MCF 10A (cell line): ENCODE measurements around the gene KAZN. TPM values are rescaled to one million over a fixed set of nuclear protein-coding genes. Genes with fewer than 3 reads are reported as not detected.

Source experiments
- BruUV-seq: library from RNA; stranded (reverse); fragments of 400-500 nt; replicated peaks from 2 replicates; lab custom pipeline; 2021; lab: Mats Ljungman, UMichigan
- CTCF ChIA-PET: fragments of 300-600 bp; sonication (Branson Sonifier 250); formaldehyde crosslinking; extraction: SDS; loops from one replicate; lab custom pipeline; 2021; ENCODE audit warnings: antibody characterized with exemption, inconsistent platforms; lab: Yijun Ruan, JAX
- POLR2A ChIA-PET: fragments of 300-600, 350-650 bp; sonication (Branson Sonifier 250); formaldehyde crosslinking; extraction: SDS; loops from one replicate; lab custom pipeline; 2020; ENCODE audit warnings: antibody characterized with exemption, inconsistent platforms; lab: Yijun Ruan, JAX
- DNase-seq: peaks from one replicate; pipeline ENCODE4 v3.0.0-alpha.2; 2018; ENCODE audit not compliant: unreplicated experiment
- H3K27ac Mint-ChIP-seq: one replicate; pipeline ENCODE4 v1.8.0; 2022; ENCODE audit warnings: mild to moderate bottlenecking, low read depth, mixed read lengths; ENCODE audit not compliant: unreplicated experiment
- H3K27me3 Mint-ChIP-seq: one replicate; pipeline ENCODE4 v1.8.0; 2022; ENCODE audit warnings: mixed read lengths; ENCODE audit not compliant: insufficient read depth, unreplicated experiment
- H3K36me3 Mint-ChIP-seq: one replicate; pipeline ENCODE4 v1.8.0; 2022; ENCODE audit warnings: mild to moderate bottlenecking, moderate library complexity, mixed read lengths; ENCODE audit not compliant: insufficient read depth, unreplicated experiment
- H3K4me1 Mint-ChIP-seq: one replicate; pipeline ENCODE4 v1.8.0; 2022; ENCODE audit warnings: mixed read lengths; ENCODE audit not compliant: insufficient read depth, unreplicated experiment
- H3K4me3 Mint-ChIP-seq: one replicate; pipeline ENCODE4 v1.8.0; 2022; ENCODE audit warnings: mild to moderate bottlenecking, moderate library complexity, mixed read lengths; ENCODE audit not compliant: unreplicated experiment
- H3K9me3 Mint-ChIP-seq: one replicate; pipeline ENCODE4 v1.8.0; 2022; ENCODE audit warnings: mixed read lengths; ENCODE audit not compliant: unreplicated experiment
- CTCF ChIP-seq: fragments of 200-600 bp; IDR thresholded peaks from one replicate; pipeline ENCODE4 v1.8.0; 2022; ENCODE audit warnings: antibody characterized with exemption, mild to moderate bottlenecking; ENCODE audit not compliant: unreplicated experiment
- intact Hi-C: fragments of 100-400 bp; cut with micrococcal nuclease; formaldehyde crosslinking; loops from 2 replicates; pipeline ENCODE4 v1.14.1; 2022
- total RNA-seq: library from RNA; stranded (reverse); gene quantifications from 2 replicates; pipeline ENCODE4 v1.2.3, GENCODE V29; 2022

KAZN gene
- total RNA-seq, 1 experiment from 2014 or later, result 3.3 TPM

DNA sequence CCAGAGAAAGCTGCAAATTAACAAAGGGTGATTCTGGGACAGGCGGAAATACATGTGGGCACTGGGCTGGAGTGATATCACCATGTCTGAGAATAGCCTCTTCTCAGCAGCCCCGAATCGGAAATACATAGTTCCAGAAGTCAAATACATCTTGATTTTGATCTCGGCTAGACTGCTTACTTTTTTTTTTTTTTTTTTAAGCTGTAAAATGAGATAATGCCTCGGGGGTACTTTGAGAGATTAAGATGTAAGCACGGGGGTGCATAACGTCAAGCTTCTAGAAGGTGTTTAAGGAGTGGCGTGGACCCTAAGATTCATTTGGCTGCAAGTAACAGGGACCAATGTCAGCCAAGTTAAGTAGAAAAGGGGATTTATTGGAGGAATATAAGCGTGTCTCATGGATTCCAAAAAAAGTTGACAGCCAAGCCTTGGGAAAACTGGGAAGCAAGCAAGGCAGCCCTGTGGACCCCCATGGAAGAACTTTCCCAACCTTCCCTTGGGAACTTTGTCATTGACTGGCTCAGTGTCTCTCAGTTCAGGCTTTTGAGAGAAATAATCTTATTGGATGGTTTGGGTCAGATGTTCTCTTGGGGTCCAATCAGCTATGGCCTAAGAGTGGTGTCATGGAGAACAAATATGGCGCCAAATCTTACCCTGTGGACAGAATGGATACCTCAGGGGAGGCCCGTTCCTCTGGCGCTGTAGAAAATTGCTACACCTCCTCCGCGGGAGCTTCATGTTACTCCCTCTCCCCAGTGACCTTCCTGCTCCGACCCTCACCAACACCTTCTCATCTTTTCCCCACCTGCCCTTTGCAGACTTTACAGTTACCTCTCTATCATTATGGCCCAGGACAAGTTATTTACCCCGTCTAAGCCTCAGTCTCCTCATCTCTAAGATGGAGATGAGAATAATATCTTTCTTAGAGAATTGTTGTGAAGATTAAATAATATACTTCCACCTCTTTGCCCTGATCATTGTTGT is 186.6 kb downstream of the KAZN start:
- H3K4me3 Mint-ChIP-seq, result no peak overlapping the region
- no peaks in the 10 kb centered on the region for H3K36me3 Mint-ChIP-seq
- CTCF ChIA-PET, result no interaction called here
- intact Hi-C loops, result loop anchor here (5.0 kb wide), 2 partner anchors 43 to 178 kb away; no protein-coding TSS in a partner anchor
- no peaks in the 10 kb centered on the region for H3K27me3 Mint-ChIP-seq
- TF ChIP-seq CTCF, result no peak
- BruUV-seq, result no TSS peak
- no peaks in the 10 kb centered on the region for H3K9me3 Mint-ChIP-seq
- no peak overlapping the region for H3K27ac Mint-ChIP-seq
- DNase-seq, result no peak
- POLR2A ChIA-PET, result no interaction called here
- peaks cover 7% of the 10 kb centered on the region for H3K4me1 Mint-ChIP-seq

DNA sequence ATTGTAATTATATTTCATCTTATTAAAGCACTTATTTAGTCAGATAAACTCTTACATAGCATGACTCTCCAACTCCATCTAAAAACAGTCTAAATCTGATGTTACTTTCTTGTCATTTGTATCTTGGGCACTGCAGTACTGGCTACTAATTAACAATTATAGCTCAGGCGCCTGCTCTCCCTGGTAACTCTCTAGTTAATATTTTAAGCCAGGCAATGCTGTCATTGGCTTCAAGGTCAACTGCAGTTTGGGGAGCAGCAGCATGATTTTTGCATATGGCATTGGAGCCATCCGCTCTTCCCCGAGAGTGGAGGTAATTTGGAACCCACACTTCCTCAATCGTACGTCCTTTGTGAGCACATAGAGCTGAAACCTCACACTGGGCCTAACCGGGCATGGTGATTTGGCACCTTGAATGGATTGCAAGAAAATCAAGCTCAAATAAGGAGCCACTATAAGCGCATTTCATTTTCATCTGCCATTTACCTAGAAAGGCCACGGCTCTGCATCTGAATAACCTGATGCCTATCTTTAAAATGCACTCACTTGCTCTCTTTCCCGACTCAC is 187.7 kb downstream of the KAZN start:
- CTCF ChIA-PET, result interaction anchor here (2.6 kb wide), 1 partner anchor 7 kb away, joined by 11 read pairs; no protein-coding TSS in a partner anchor
- H3K27me3 Mint-ChIP-seq, result no peaks in the 10 kb centered on the region
- no peak overlapping the region for H3K27ac Mint-ChIP-seq
- no peaks in the 10 kb centered on the region for H3K36me3 Mint-ChIP-seq
- H3K4me3 Mint-ChIP-seq, result no peak overlapping the region
- H3K9me3 Mint-ChIP-seq, result no peaks in the 10 kb centered on the region
- no TSS peak for BruUV-seq
- POLR2A ChIA-PET, result no interaction called here
- DNase-seq, result no peak
- intact Hi-C loops, result loop anchor here (5.0 kb wide), 2 partner anchors 44 to 179 kb away; no protein-coding TSS in a partner anchor
- peaks cover 7% of the 10 kb centered on the region for H3K4me1 Mint-ChIP-seq
- no peak for TF ChIP-seq CTCF

GRCh38 chr1:14786681-14787080 is 188.2 kb downstream of the KAZN start:
- Mint-ChIP-seq H3K36me3 (no peaks in the 10 kb centered on the region), H3K27me3 (no peaks in the 10 kb centered on the region), H3K4me3 (no peak overlapping the region), H3K27ac (no peak overlapping the region), H3K4me1 (peaks cover 7% of the 10 kb centered on the region), H3K9me3 (no peaks in the 10 kb centered on the region)
- POLR2A ChIA-PET, result interaction anchor here (1.7 kb wide), 1 partner anchor 54 kb away, joined by 4 read pairs; no protein-coding TSS in a partner anchor
- no peak for TF ChIP-seq CTCF
- BruUV-seq, result no TSS peak
- intact Hi-C loops, result loop anchor here (5.0 kb wide), 2 partner anchors 44 to 179 kb away; no protein-coding TSS in a partner anchor
- CTCF ChIA-PET, result interaction anchor here (2.6 kb wide), 1 partner anchor 8 kb away, joined by 11 read pairs; no protein-coding TSS in a partner anchor
- no peak for DNase-seq

GRCh38 chr1:14787604-14788003 is 189.1 kb downstream of the KAZN start:
- no peak for TF ChIP-seq CTCF
- Mint-ChIP-seq H3K9me3 (no peaks in the 10 kb centered on the region), H3K4me1 (peaks cover 7% of the 10 kb centered on the region), H3K27me3 (no peaks in the 10 kb centered on the region), H3K4me3 (no peak overlapping the region), H3K36me3 (no peaks in the 10 kb centered on the region), H3K27ac (no peak overlapping the region)
- BruUV-seq, result no TSS peak
- DNase-seq, result no peak
- POLR2A ChIA-PET, result interaction anchor here (1.7 kb wide), 1 partner anchor 54 kb away, joined by 4 read pairs; no protein-coding TSS in a partner anchor
- CTCF ChIA-PET, result interaction anchor here (2.6 kb wide), 1 partner anchor 9 kb away, joined by 11 read pairs; no protein-coding TSS in a partner anchor
- intact Hi-C loops, result loop anchor here (5.0 kb wide), 2 partner anchors 45 to 180 kb away; no protein-coding TSS in a partner anchor
